CD14-positive monocyte (primary cell): ENCODE measurements around the gene IFT25. TPM values are rescaled to one million over a fixed set of nuclear protein-coding genes. Genes with fewer than 3 reads are reported as not detected.
A peak's percentile ranks its signal among the peaks of the same experiment; 100 is the strongest.

Experiments
- DNase-seq, 3 donors: peaks; one replicate each; pipeline ENCODE4 v3.0.0-alpha.2; 2011 to 2022
- H2AFZ ChIP-seq: 2 replicates; pipeline ENCODE4 v1.6.0; 2012; ENCODE audit warnings: mild to moderate bottlenecking, low read depth, low read length, inconsistent platforms; ENCODE audit not compliant: insufficient read depth, poor library complexity, severe bottlenecking
- H3K27ac ChIP-seq, 2 donors: 1 replicate in 1 of 2; 2 replicates in 1 of 2; pipeline ENCODE4 v1.5.1; 2012 to 2013; ENCODE audit warnings: low read length in 2 of 2, control low read depth in 1 of 2, inconsistent platforms in 1 of 2, low read depth in 1 of 2, mild to moderate bottlenecking in 1 of 2
- H3K27me3 ChIP-seq, 2 donors: one replicate each; pipeline versions ENCODE4 v1.6.0 to v1.6.1; 2011 to 2013; ENCODE audit warnings: low read length in 2 of 2; ENCODE audit not compliant: control insufficient read depth in 2 of 2, insufficient read depth in 2 of 2
- H3K36me3 ChIP-seq, 2 donors: replicated peaks in 1 of 2; 1 replicate in 1 of 2; 2 replicates in 1 of 2; pipeline versions ENCODE4 v1.5.1 to v1.6.1; 2012 to 2013; ENCODE audit warnings: low read length in 2 of 2, control low read depth in 1 of 2, inconsistent platforms in 1 of 2, mild to moderate bottlenecking in 1 of 2; ENCODE audit not compliant: insufficient read depth in 2 of 2, control insufficient read depth in 1 of 2
- H3K4me1 ChIP-seq, 2 donors: 1 replicate in 1 of 2; 2 replicates in 1 of 2; pipeline versions ENCODE4 v1.5.1 to v1.6.1; 2012 to 2013; ENCODE audit warnings: low read length in 2 of 2, control low read depth in 1 of 2, inconsistent platforms in 1 of 2, mild to moderate bottlenecking in 1 of 2, moderate library complexity in 1 of 2; ENCODE audit not compliant: insufficient read depth in 2 of 2, control insufficient read depth in 1 of 2
- H3K4me2 ChIP-seq: replicated peaks from 2 replicates; pipeline ENCODE3; 2012; ENCODE audit warnings: low read length, moderate library complexity, mild to moderate bottlenecking; ENCODE audit not compliant: poor library complexity, severe bottlenecking; ENCODE audit errors: extremely low read depth
- H3K4me3 ChIP-seq, 3 experiments: fragments of 200-600 bp in 1 of 3; sonication (generic) in 1 of 3; replicated peaks in 1 of 3; 1 replicate in 2 of 3; 2 replicates in 1 of 3; pipeline ENCODE4 v1.5.1; 2011 to 2013; ENCODE audit warnings: low read length in 3 of 3, mild to moderate bottlenecking in 3 of 3, control low read depth in 2 of 3, low read depth in 2 of 3, inconsistent platforms in 1 of 3, moderate library complexity in 1 of 3
- H3K79me2 ChIP-seq: 2 replicates; pipeline ENCODE4 v1.6.0; 2012; ENCODE audit warnings: mild to moderate bottlenecking, control low read depth, inconsistent platforms, low read length, moderate library complexity; ENCODE audit not compliant: insufficient read depth
- H3K9ac ChIP-seq: 2 replicates; pipeline ENCODE4 v1.6.0; 2017; ENCODE audit warnings: low read length, mild to moderate bottlenecking; ENCODE audit not compliant: insufficient read depth, poor library complexity, severe bottlenecking
- H3K9me3 ChIP-seq, 2 donors: replicated peaks in 1 of 2; 1 replicate in 1 of 2; 2 replicates in 1 of 2; pipeline versions ENCODE4 v1.5.1 to v1.6.1; 2012 to 2013; ENCODE audit warnings: low read length in 2 of 2, control low read depth in 1 of 2; ENCODE audit not compliant: control insufficient read depth in 1 of 2, insufficient read depth in 1 of 2
- H4K20me1 ChIP-seq: 2 replicates; pipeline ENCODE4 v1.6.0; 2012; ENCODE audit warnings: mild to moderate bottlenecking, low read length, control low read depth, moderate library complexity; ENCODE audit not compliant: insufficient read depth
- H3K27ac Mint-ChIP-seq, 7 donors: one replicate each; pipeline ENCODE4 v1.8.0; 2020; ENCODE audit warnings: mild to moderate bottlenecking in 7 of 7, mixed read lengths in 7 of 7, moderate library complexity in 6 of 7, inconsistent platforms in 2 of 7
- H3K27me3 Mint-ChIP-seq, 3 donors: one replicate each; pipeline ENCODE4 v1.8.0; 2021 to 2022; ENCODE audit warnings: low read depth in 3 of 3, mild to moderate bottlenecking in 3 of 3, mixed read lengths in 3 of 3, moderate library complexity in 3 of 3, inconsistent platforms in 1 of 3
- H3K36me3 Mint-ChIP-seq, 2 donors: one replicate each; pipeline ENCODE4 v1.8.0; 2020; ENCODE audit warnings: mixed read lengths in 2 of 2, inconsistent platforms in 1 of 2, mild to moderate bottlenecking in 1 of 2
- H3K4me1 Mint-ChIP-seq: one replicate; pipeline ENCODE4 v1.8.0; 2020; ENCODE audit warnings: mild to moderate bottlenecking, mixed read lengths
- H3K4me3 Mint-ChIP-seq, 2 donors: one replicate each; pipeline ENCODE4 v1.8.0; 2020; ENCODE audit warnings: mild to moderate bottlenecking in 2 of 2, mixed read lengths in 2 of 2, moderate library complexity in 1 of 2
- H3K9me3 Mint-ChIP-seq, 7 donors: one replicate each; pipeline ENCODE4 v1.8.0; 2020 to 2022; ENCODE audit warnings: mixed read lengths in 7 of 7, mild to moderate bottlenecking in 6 of 7, moderate library complexity in 6 of 7, inconsistent platforms in 2 of 7
- WGBS: methylation state at CpG from one replicate; pipeline ENCODE4 v1.1.5; 2013; ENCODE audit warnings: missing lambda C conversion rate; ENCODE audit not compliant: insufficient coverage; 5-methylcytosine and 5-hydroxymethylcytosine counted together
- intact Hi-C, 2 donors: fragments of 100-400 bp; cut with micrococcal nuclease; formaldehyde crosslinking; loops; one replicate each; pipeline versions ENCODE4 v1.15.0 to v1.15.1; 2023
- polyA plus RNA-seq, 3 donors: library from polyadenylated mRNA; depleted of rRNA in 1 of 3; unstranded in 2 of 3; stranded (reverse) in 1 of 3; fragments of 300-500 nt in 2 of 3; fragments of >200 nt in 1 of 3; fragmentation: Illumina TruSeq in 2 of 3; gene quantifications; 1 replicate in 2 of 3; 2 replicates in 1 of 3; pipeline ENCODE4 v1.2.3, GENCODE V29; 2012 to 2021
- TF ChIP-seq, protein P1 (sequence below): fragments of 200-600 bp; IDR thresholded peaks from one replicate; pipeline ENCODE4 v1.8.0; 2022; ENCODE audit warnings: antibody characterized with exemption, mild to moderate bottlenecking

The IFT25 gene
- polyA plus RNA-seq, 3 donors, result 17.1 to 30.6 (median 27.8) TPM

- intact Hi-C loops, result loop anchor here in 1 of 2 donors (10.0 kb wide), 1 partner anchor 158 kb away; the partner anchor contains the start of genes TCEANC2 and TMEM59
- Mint-ChIP-seq H3K27ac (no peak overlapping the region), H3K36me3 (no peaks in the 10 kb centered on the region), H3K9me3 (no peaks in the 10 kb centered on the region), H3K27me3 (peaks cover 0 to 2% (median 2%) of the 10 kb centered on the region in 3 donors), H3K4me3 (no peak overlapping the region), H3K4me1 (peaks cover 26% of the 10 kb centered on the region)
- TF ChIP-seq, protein P1, sequence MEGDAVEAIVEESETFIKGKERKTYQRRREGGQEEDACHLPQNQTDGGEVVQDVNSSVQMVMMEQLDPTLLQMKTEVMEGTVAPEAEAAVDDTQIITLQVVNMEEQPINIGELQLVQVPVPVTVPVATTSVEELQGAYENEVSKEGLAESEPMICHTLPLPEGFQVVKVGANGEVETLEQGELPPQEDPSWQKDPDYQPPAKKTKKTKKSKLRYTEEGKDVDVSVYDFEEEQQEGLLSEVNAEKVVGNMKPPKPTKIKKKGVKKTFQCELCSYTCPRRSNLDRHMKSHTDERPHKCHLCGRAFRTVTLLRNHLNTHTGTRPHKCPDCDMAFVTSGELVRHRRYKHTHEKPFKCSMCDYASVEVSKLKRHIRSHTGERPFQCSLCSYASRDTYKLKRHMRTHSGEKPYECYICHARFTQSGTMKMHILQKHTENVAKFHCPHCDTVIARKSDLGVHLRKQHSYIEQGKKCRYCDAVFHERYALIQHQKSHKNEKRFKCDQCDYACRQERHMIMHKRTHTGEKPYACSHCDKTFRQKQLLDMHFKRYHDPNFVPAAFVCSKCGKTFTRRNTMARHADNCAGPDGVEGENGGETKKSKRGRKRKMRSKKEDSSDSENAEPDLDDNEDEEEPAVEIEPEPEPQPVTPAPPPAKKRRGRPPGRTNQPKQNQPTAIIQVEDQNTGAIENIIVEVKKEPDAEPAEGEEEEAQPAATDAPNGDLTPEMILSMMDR, result no peak
- no peak overlapping the region for H3K27ac ChIP-seq
- no peak overlapping the region for H3K4me2 ChIP-seq
- H3K79me2 ChIP-seq, result no peaks in the 10 kb centered on the region
- DNase-seq, result no peak
- no peaks in the 10 kb centered on the region for H4K20me1 ChIP-seq
- no peak overlapping the region for H3K9ac ChIP-seq
- no peaks in the 10 kb centered on the region for H3K9me3 ChIP-seq
- H3K36me3 ChIP-seq, result no peaks in the 10 kb centered on the region
- H3K4me3 ChIP-seq, result no peak overlapping the region
- WGBS, result no CpG with 5 or more reads among the region's 2 CpGs
- H3K4me1 ChIP-seq, result peaks cover 15 to 19% of the 10 kb centered on the region in 2 donors
- no peaks in the 10 kb centered on the region for H3K27me3 ChIP-seq
- H2AFZ ChIP-seq, result no peak overlapping the region
Measured at GRCh38 chr1:53896635-53897229, 48.8 kb downstream of the IFT25 start.

DNA sequence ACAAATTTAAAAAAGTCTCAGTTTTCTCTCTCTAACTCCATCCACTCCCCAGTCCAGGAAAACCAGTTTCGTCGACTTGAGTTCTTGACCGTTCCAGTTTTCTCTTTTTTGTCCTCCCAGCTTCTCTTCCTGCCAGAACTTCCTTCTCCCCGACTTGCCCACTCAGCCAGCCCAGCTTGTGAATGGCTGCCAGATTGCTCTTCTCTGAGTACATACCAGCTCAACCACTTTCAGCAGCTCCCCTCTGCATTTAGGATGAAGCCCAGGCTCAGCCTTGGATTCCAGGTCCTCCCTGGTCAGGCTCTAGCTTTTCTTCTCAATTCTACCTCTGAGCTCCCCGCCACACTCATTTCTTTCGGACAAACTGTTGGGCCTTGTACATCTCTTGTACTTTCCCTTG, 50.1 kb downstream of the IFT25 start:
- Histone ChIP-seq H3K9me3 (no peaks in the 10 kb centered on the region), H2AFZ (no peak overlapping the region), H3K27ac (no peak overlapping the region), H3K27me3 (no peaks in the 10 kb centered on the region), H4K20me1 (no peaks in the 10 kb centered on the region), H3K4me1 (peaks cover 19 to 24% of the 10 kb centered on the region in 2 donors), H3K36me3 (no peaks in the 10 kb centered on the region), H3K79me2 (no peaks in the 10 kb centered on the region), H3K4me3 (no peak overlapping the region), H3K9ac (no peak overlapping the region), H3K4me2 (no peak overlapping the region)
- Mint-ChIP-seq H3K4me1 (peaks cover 31% of the 10 kb centered on the region), H3K36me3 (no peaks in the 10 kb centered on the region), H3K9me3 (no peaks in the 10 kb centered on the region), H3K4me3 (no peak overlapping the region), H3K27ac (peak overlapping the region in 3 of 7 donors; percentile 17 to 68 (median 37)), H3K27me3 (peaks cover 0 to 2% (median 2%) of the 10 kb centered on the region in 3 donors)
- intact Hi-C loops, result loop anchor here in 1 of 2 donors (10.0 kb wide), 1 partner anchor 159 kb away; the partner anchor contains the start of genes TCEANC2 and TMEM59
- TF ChIP-seq, protein P1, result no peak
- no peak for DNase-seq
- 45% methylated on average over 6 of the region's 6 CpGs for WGBS
